Peyer's patch (tissue), 4 donors: ENCODE results near the gene MAGI2.

Source experiments
- CTCF ChIP-seq, 6 experiments: fragments of 450-650 bp in 4 of 6; fragments of 200-600 bp in 2 of 6; sonication (generic) in 1 of 6; IDR thresholded peaks; one replicate each; pipeline ENCODE4 v1.5.1; 2017 to 2019; ENCODE audit warnings: antibody characterized with exemption in 6 of 6, mild to moderate bottlenecking in 3 of 6, moderate library complexity in 1 of 6
- POLR2A ChIP-seq, 2 donors: fragments of 450-650 bp; IDR thresholded peaks; one replicate each; pipeline ENCODE4 v1.5.1; 2017; ENCODE audit warnings: antibody characterized with exemption in 2 of 2, mild to moderate bottlenecking in 2 of 2, moderate library complexity in 2 of 2

GRCh38 chr7:79285756-79286155 lies 167.7 kb downstream of the MAGI2 start:
- TF ChIP-seq POLR2A (IDR thresholded peaks at IDR 0.05) (no peak), CTCF (IDR thresholded peaks at IDR 0.05) (no peak)
